Neural progenitor cell (in vitro differentiated cells): ENCODE data around the gene ZNF783. TPM values are rescaled to one million over a fixed set of nuclear protein-coding genes. Genes with fewer than 3 reads are reported as not detected.

Source experiments
- DNase-seq: peaks from one replicate; pipeline ENCODE4 v3.0.0-alpha.2; 2016; ENCODE audit warnings: low spot score
- H2AFZ ChIP-seq: fragments of 200-600 bp; sonication (generic); replicated peaks from 2 replicates; pipeline ENCODE4 v1.6.1; 2016; ENCODE audit warnings: antibody characterized with exemption
- H3F3A ChIP-seq: fragments of 200-600 bp; sonication (generic); 2 replicates; pipeline ENCODE4 v1.6.1; 2016; ENCODE audit warnings: antibody characterized with exemption, low read depth
- H3K27ac ChIP-seq: fragments of 200-600 bp; sonication (generic); 2 replicates; pipeline ENCODE4 v1.5.1; 2016; ENCODE audit warnings: mild to moderate bottlenecking
- H3K27me3 ChIP-seq: fragments of 200-600 bp; sonication (generic); 2 replicates; pipeline ENCODE4 v1.6.1; 2016; ENCODE audit warnings: mild to moderate bottlenecking, moderate library complexity
- H3K36me3 ChIP-seq: fragments of 200-600 bp; sonication (generic); 2 replicates; pipeline ENCODE4 v1.5.1; 2016
- H3K4me1 ChIP-seq: fragments of 200-600 bp; sonication (generic); 2 replicates; pipeline ENCODE4 v1.6.1; 2016; ENCODE audit warnings: mixed run types
- H3K4me2 ChIP-seq: fragments of 200-600 bp; sonication (generic); 2 replicates; pipeline ENCODE4 v1.6.1; 2016
- H3K4me3 ChIP-seq: fragments of 200-600 bp; sonication (generic); 2 replicates; pipeline ENCODE4 v1.5.1; 2016
- H3K79me2 ChIP-seq: fragments of 200-600 bp; sonication (generic); 2 replicates; pipeline ENCODE4 v1.6.1; 2016; ENCODE audit warnings: low read depth
- H3K9ac ChIP-seq: fragments of 200-600 bp; sonication (generic); 2 replicates; pipeline ENCODE4 v1.6.1; 2016
- H3K9me3 ChIP-seq: fragments of 200-600 bp; sonication (generic); 2 replicates; pipeline ENCODE4 v1.5.1; 2016; ENCODE audit warnings: low read depth
- H4K20me1 ChIP-seq: fragments of 200-600 bp; sonication (generic); 2 replicates; pipeline ENCODE4 v1.6.1; 2016; ENCODE audit warnings: low read depth
- H3K27ac Mint-ChIP-seq: 3 replicates; pipeline ENCODE4 v1.8.0; 2021; ENCODE audit warnings: mixed read lengths
- H3K27me3 Mint-ChIP-seq: 2 replicates; pipeline ENCODE4 v1.8.0; 2022; ENCODE audit warnings: low read depth, mild to moderate bottlenecking, inconsistent platforms, moderate library complexity, mixed read lengths; ENCODE audit not compliant: insufficient read depth
- H3K36me3 Mint-ChIP-seq: 3 replicates; pipeline ENCODE4 v1.8.0; 2021; ENCODE audit warnings: mixed read lengths
- H3K4me1 Mint-ChIP-seq: 3 replicates; pipeline ENCODE4 v1.8.0; 2021; ENCODE audit warnings: mixed read lengths
- H3K4me3 Mint-ChIP-seq: 3 replicates; pipeline ENCODE4 v1.8.0; 2021; ENCODE audit warnings: mild to moderate bottlenecking, moderate library complexity, mixed read lengths
- H3K9me3 Mint-ChIP-seq: 3 replicates; pipeline ENCODE4 v1.8.0; 2020; ENCODE audit warnings: mixed read lengths
- EZH2 ChIP-seq: fragments of 200-600 bp; sonication (generic); IDR thresholded peaks from 2 replicates; pipeline ENCODE4 v1.6.1; 2017; ENCODE audit warnings: antibody characterized with exemption, mild to moderate bottlenecking, moderate library complexity
- EZH2phosphoT487 ChIP-seq: fragments of 200-600 bp; sonication (generic); IDR thresholded peaks from 2 replicates; pipeline ENCODE4 v1.6.1; 2017; ENCODE audit warnings: antibody characterized with exemption
- total RNA-seq: library from RNA; depleted of rRNA; stranded (reverse); fragments of >200 nt; gene quantifications from 2 replicates; pipeline ENCODE4 v1.2.3, GENCODE V29; 2015; ENCODE audit warnings: low replicate concordance
- TF ChIP-seq, protein P1 (sequence below): fragments of 200-600 bp; sonication (generic); IDR thresholded peaks from 2 replicates; pipeline ENCODE4 v1.5.1; 2017; ENCODE audit warnings: antibody characterized with exemption, mild to moderate bottlenecking

Gene ZNF783
- total RNA-seq, 1 donor from 2014 or later = 5.5 TPM

DNA sequence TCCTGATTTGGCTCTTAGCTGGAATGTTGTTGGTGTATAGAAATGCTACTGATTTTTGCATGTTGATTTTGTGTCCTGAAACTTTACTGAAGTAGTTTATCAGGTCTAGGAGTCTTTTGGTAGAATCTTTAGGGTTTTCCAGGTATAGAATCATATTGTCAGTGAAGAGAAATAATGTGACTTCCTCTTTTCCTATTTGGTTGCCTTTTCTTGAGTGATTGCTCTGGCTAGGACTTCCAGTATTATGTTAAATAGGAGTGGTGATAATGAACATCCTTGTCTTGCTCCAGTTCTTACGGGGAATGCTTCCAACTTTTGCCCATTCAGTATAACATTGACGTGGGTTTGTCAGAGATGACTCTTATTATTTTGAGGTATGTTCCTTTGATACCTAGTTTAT, 52.0 kb downstream of the ZNF783 start:
- H3K9me3 ChIP-seq = no peaks in the 10 kb centered on the region
- H3K36me3 ChIP-seq = no peaks in the 10 kb centered on the region
- H3F3A ChIP-seq = no peaks in the 10 kb centered on the region
- Mint-ChIP-seq H3K27ac (no peak overlapping the region), H3K36me3 (peaks cover 2% of the 10 kb centered on the region), H3K4me1 (no peaks in the 10 kb centered on the region), H3K9me3 (peaks cover 16% of the 10 kb centered on the region), H3K27me3 (peaks cover 8% of the 10 kb centered on the region), H3K4me3 (no peak overlapping the region)
- TF ChIP-seq EZH2phosphoT487 (no peak), EZH2 (no peak)
- TF ChIP-seq, protein P1, sequence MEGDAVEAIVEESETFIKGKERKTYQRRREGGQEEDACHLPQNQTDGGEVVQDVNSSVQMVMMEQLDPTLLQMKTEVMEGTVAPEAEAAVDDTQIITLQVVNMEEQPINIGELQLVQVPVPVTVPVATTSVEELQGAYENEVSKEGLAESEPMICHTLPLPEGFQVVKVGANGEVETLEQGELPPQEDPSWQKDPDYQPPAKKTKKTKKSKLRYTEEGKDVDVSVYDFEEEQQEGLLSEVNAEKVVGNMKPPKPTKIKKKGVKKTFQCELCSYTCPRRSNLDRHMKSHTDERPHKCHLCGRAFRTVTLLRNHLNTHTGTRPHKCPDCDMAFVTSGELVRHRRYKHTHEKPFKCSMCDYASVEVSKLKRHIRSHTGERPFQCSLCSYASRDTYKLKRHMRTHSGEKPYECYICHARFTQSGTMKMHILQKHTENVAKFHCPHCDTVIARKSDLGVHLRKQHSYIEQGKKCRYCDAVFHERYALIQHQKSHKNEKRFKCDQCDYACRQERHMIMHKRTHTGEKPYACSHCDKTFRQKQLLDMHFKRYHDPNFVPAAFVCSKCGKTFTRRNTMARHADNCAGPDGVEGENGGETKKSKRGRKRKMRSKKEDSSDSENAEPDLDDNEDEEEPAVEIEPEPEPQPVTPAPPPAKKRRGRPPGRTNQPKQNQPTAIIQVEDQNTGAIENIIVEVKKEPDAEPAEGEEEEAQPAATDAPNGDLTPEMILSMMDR = no peak
- no peak overlapping the region for H2AFZ ChIP-seq
- H3K27ac ChIP-seq = no peak overlapping the region
- H3K27me3 ChIP-seq = no peaks in the 10 kb centered on the region
- H3K4me1 ChIP-seq = no peaks in the 10 kb centered on the region
- H4K20me1 ChIP-seq = no peaks in the 10 kb centered on the region
- H3K9ac ChIP-seq = no peak overlapping the region
- no peak overlapping the region for H3K4me2 ChIP-seq
- no peaks in the 10 kb centered on the region for H3K79me2 ChIP-seq
- no peak overlapping the region for H3K4me3 ChIP-seq
- DNase-seq = no peak

DNA sequence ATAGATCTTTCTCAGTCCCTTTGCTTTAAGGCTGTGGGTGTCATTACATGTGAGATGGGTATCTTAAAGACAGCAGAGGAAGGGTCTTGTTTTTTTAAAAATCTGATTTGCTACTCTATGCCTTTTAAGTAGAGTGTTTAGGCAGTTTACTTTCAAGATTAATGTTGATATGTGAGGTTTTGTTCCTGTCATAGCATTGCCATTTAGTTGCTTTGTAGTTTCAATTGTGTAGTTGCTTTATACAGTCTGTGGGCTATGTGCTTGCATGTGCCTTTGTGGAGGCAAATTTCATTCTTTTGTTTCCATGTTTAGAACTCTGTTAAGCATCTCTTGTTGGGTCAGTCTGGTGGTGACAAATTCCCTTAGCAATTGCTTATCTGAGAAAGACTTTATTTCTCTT, 54.6 kb downstream of the ZNF783 start:
- H3K4me3 Mint-ChIP-seq = no peak overlapping the region
- no peaks in the 10 kb centered on the region for H3K4me1 Mint-ChIP-seq
- H3K9me3 Mint-ChIP-seq = peaks cover 16% of the 10 kb centered on the region
- no peaks in the 10 kb centered on the region for H4K20me1 ChIP-seq
- no peak for DNase-seq
- no peak overlapping the region for H3K9ac ChIP-seq
- no peaks in the 10 kb centered on the region for H3K27me3 ChIP-seq
- no peaks in the 10 kb centered on the region for H3K36me3 ChIP-seq
- no peak overlapping the region for H3K27ac Mint-ChIP-seq
- no peak overlapping the region for H3K4me3 ChIP-seq
- no peak overlapping the region for H2AFZ ChIP-seq
- H3K27me3 Mint-ChIP-seq = peaks cover 8% of the 10 kb centered on the region
- H3K27ac ChIP-seq = no peak overlapping the region
- H3K36me3 Mint-ChIP-seq = peaks cover 2% of the 10 kb centered on the region
- no peaks in the 10 kb centered on the region for H3K4me1 ChIP-seq
- H3K9me3 ChIP-seq = no peaks in the 10 kb centered on the region
- TF ChIP-seq EZH2phosphoT487 (no peak), EZH2 (no peak)
- TF ChIP-seq, protein P1 = no peak
- H3F3A ChIP-seq = no peaks in the 10 kb centered on the region
- no peaks in the 10 kb centered on the region for H3K79me2 ChIP-seq
- H3K4me2 ChIP-seq = no peak overlapping the region

DNA sequence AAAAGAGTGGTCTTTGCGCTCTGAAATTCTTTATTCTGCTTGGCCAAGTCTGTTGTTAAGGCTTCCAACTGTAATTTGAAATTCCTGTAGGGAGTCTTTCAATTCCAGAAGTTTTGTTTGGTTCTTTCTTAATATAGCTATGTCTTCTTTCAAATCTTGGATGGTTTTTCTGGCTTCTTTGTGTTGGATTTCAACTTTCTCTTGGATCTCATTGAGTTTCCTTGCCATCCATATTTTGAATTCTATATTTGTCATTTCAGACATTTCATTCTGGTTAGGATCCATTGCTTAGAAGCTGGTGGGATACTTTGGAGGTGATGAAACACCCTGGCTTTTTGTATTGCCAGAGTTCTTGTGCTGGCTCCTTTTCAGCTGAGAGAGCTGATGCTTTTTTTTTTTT, 55.5 kb downstream of the ZNF783 start:
- Mint-ChIP-seq H3K4me1 (no peaks in the 10 kb centered on the region), H3K27ac (no peak overlapping the region), H3K9me3 (peaks cover 16% of the 10 kb centered on the region), H3K27me3 (peaks cover 8% of the 10 kb centered on the region), H3K4me3 (no peak overlapping the region), H3K36me3 (peaks cover 2% of the 10 kb centered on the region)
- Histone ChIP-seq H3K27ac (no peak overlapping the region), H2AFZ (no peak overlapping the region), H3F3A (no peaks in the 10 kb centered on the region), H3K9me3 (no peaks in the 10 kb centered on the region), H3K4me3 (no peak overlapping the region), H4K20me1 (no peaks in the 10 kb centered on the region), H3K4me2 (no peak overlapping the region), H3K79me2 (no peaks in the 10 kb centered on the region), H3K27me3 (no peaks in the 10 kb centered on the region), H3K36me3 (no peaks in the 10 kb centered on the region), H3K9ac (no peak overlapping the region), H3K4me1 (no peaks in the 10 kb centered on the region)
- TF ChIP-seq, protein P1 = no peak
- TF ChIP-seq EZH2 = no peak
- TF ChIP-seq EZH2phosphoT487 = no peak
- DNase-seq = no peak
